ENCODE measurements around the gene PLXNC1. TPM values are rescaled to one million over a fixed set of nuclear protein-coding genes. Genes with fewer than 3 reads are reported as not detected.

PLXNC1 gene
- total and polyA plus RNA-seq, 2 of the 8 experiments (the other 6 are each of a cell fraction or from before 2014, with no cell fraction given), result 0.83 to 2.0 TPM

GRCh38 chr12:94309373-94309772, 161.0 kb downstream of the PLXNC1 start:
- Histone ChIP-seq H3K23ac (ENCODE audit: insufficient read length) (no peak overlapping the region), H4K91ac (replicated peaks; ENCODE audit: insufficient read length, low read length) (no peak overlapping the region), H3K27ac (ENCODE audit: low read depth, low read length) (no peak overlapping the region), H2BK15ac (ENCODE audit: low read length) (no peak overlapping the region), H3K27me3 (replicated peaks in 1 of 4; ENCODE audit: control insufficient read depth in 3 of 4, extremely low read depth in 1 of 4, insufficient read depth in 3 of 4, low read length in 3 of 4) (no peaks in the 10 kb centered on the region), H3K4me3 (ENCODE audit: extremely low read depth in 1 of 4, insufficient read depth in 2 of 4, low read depth in 3 of 4, low read length in 4 of 4) (no peak overlapping the region), H2AK5ac (ENCODE audit: low read depth, low read length) (no peak overlapping the region), H3K9ac (replicated peaks in 1 of 4; ENCODE audit: extremely low read depth in 1 of 4, low read depth in 3 of 4, low read length in 3 of 4) (no peak overlapping the region), H4K8ac (ENCODE audit: extremely low read depth, insufficient read depth, low read length) (no peak overlapping the region), H2BK12ac (ENCODE audit: low read depth, low read length) (no peak overlapping the region), H3K4me2 (ENCODE audit: insufficient read depth in 1 of 2, low read depth in 2 of 2, low read length in 2 of 2) (no peak overlapping the region), H2BK5ac (ENCODE audit: low read depth, low read length) (no peak overlapping the region), H4K20me1 (replicated peaks in 1 of 2; ENCODE audit: control insufficient read depth in 1 of 2, insufficient read depth in 2 of 2, low read length in 2 of 2) (no peaks in the 10 kb centered on the region), H3K36me3 (ENCODE audit: control insufficient read depth in 2 of 4, insufficient read depth in 4 of 4, low read length in 3 of 4) (peaks cover 2 to 11% (median 9%) of the 10 kb centered on the region in 4 experiments; a peak in 3 of 8 replicates), H3K79me1 (ENCODE audit: low read depth, low read length) (no peaks in the 10 kb centered on the region), H4K5ac (ENCODE audit: insufficient read length, low read depth, low read length) (no peak overlapping the region), H2AFZ (ENCODE audit: low read length) (no peak overlapping the region), H2BK20ac (ENCODE audit: low read length) (no peak overlapping the region), H3K18ac (ENCODE audit: extremely low read depth, low read length) (no peak overlapping the region), H3K4me1 (replicated peaks in 1 of 4; ENCODE audit: control insufficient read depth in 3 of 4, insufficient read depth in 4 of 4, low read length in 3 of 4) (peaks cover 5 to 13% (median 12%) of the 10 kb centered on the region in 4 experiments; a peak in 5 of 7 replicates), H2BK120ac (replicated peaks; ENCODE audit: low read depth, low read length) (no peak overlapping the region), H3K23me2 (ENCODE audit: low read depth, low read length) (0 out of 2 replicates have a peak, but pooled peaks cover 2% of the 10 kb centered on the region), H3K9me3 (ENCODE audit: insufficient read depth in 2 of 2, low read depth in 1 of 2, low read length in 1 of 2) (no peaks in the 10 kb centered on the region), H3K4ac (replicated peaks; ENCODE audit: insufficient read length, low read depth, low read length) (no peak overlapping the region), H3K56ac (replicated peaks; ENCODE audit: insufficient read length, low read depth, low read length) (no peak overlapping the region), H3K79me2 (ENCODE audit: control insufficient read depth in 1 of 2, insufficient read depth in 2 of 2, low read length in 2 of 2) (no peaks in the 10 kb centered on the region), H3K14ac (ENCODE audit: insufficient read length) (no peak overlapping the region)
- POLR2A ChIA-PET (ENCODE audit: partially characterized antibody), result no interaction called here
- CTCF ChIA-PET (ENCODE audit: partially characterized antibody), result interaction anchor here (0.6 kb wide), 1 partner anchor 216 kb away, joined by 3 read pairs; no protein-coding TSS in a partner anchor
- no peak for DNase-seq (ENCODE audit: low read depth in 1 of 2, low spot score in 2 of 2)
- 91% methylated on average over 5 of the region's 5 CpGs; no CpG with 5 or more reads in 1 of the 2 experiments for WGBS, 2 experiments (ENCODE audit: extremely low coverage in 1 of 2, insufficient coverage in 1 of 2, insufficient read length in 1 of 2, insufficient replicate concordance in 2 of 2, low coverage in 1 of 2, low lambda C conversion rate in 2 of 2, missing lambda C conversion rate in 1 of 2)
- no peak for FAIRE-seq
- TF ChIP-seq TCF12 (IDR thresholded peaks at IDR 0.05; ENCODE audit: low read depth, low read length) (no peak), E2F6 (IDR thresholded peaks at IDR 0.05) (no peak), EZH2 (IDR thresholded peaks at IDR 0.05; ENCODE audit: low read depth, low read length, severe bottlenecking) (no peak), PHF8 (conservative IDR thresholded peaks at IDR 0.05; ENCODE audit: low read depth, low read length) (no peak), JUND (IDR thresholded peaks at IDR 0.05; ENCODE audit: low read length) (no peak), GTF2F1 (IDR thresholded peaks at IDR 0.05; ENCODE audit: borderline replicate concordance, low read depth, low read length) (no peak), SIX5 (IDR thresholded peaks at IDR 0.05; ENCODE audit: low read depth, low read length) (no peak)
- TF ChIP-seq, protein P1, sequence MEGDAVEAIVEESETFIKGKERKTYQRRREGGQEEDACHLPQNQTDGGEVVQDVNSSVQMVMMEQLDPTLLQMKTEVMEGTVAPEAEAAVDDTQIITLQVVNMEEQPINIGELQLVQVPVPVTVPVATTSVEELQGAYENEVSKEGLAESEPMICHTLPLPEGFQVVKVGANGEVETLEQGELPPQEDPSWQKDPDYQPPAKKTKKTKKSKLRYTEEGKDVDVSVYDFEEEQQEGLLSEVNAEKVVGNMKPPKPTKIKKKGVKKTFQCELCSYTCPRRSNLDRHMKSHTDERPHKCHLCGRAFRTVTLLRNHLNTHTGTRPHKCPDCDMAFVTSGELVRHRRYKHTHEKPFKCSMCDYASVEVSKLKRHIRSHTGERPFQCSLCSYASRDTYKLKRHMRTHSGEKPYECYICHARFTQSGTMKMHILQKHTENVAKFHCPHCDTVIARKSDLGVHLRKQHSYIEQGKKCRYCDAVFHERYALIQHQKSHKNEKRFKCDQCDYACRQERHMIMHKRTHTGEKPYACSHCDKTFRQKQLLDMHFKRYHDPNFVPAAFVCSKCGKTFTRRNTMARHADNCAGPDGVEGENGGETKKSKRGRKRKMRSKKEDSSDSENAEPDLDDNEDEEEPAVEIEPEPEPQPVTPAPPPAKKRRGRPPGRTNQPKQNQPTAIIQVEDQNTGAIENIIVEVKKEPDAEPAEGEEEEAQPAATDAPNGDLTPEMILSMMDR (IDR thresholded peaks at IDR 0.05; ENCODE audit: control extremely low read depth in 1 of 3, insufficient read depth in 1 of 3, low read depth in 1 of 3, low read length in 3 of 3), result no peak
- TF ChIP-seq, protein P2, sequence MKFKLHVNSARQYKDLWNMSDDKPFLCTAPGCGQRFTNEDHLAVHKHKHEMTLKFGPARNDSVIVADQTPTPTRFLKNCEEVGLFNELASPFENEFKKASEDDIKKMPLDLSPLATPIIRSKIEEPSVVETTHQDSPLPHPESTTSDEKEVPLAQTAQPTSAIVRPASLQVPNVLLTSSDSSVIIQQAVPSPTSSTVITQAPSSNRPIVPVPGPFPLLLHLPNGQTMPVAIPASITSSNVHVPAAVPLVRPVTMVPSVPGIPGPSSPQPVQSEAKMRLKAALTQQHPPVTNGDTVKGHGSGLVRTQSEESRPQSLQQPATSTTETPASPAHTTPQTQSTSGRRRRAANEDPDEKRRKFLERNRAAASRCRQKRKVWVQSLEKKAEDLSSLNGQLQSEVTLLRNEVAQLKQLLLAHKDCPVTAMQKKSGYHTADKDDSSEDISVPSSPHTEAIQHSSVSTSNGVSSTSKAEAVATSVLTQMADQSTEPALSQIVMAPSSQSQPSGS (IDR thresholded peaks at IDR 0.05; ENCODE audit: low read length), result no peak
